OCI-LY7 (cell line): ENCODE measurements around the gene NEURL3. TPM values are rescaled to one million over a fixed set of nuclear protein-coding genes. Genes with fewer than 3 reads are reported as not detected.

Experiments
- BruUV-seq: library from RNA; stranded (reverse); fragments of 400-500 nt; replicated peaks from 2 replicates; lab custom pipeline; 2021; lab: Mats Ljungman, UMichigan
- CTCF ChIA-PET: fragments of 300-600 bp; sonication (Branson Sonifier 250); formaldehyde crosslinking; loops from one replicate; lab custom pipeline; 2022; ENCODE audit warnings: antibody characterized with exemption; ENCODE audit not compliant: unreplicated experiment; lab: Charles Lee
- POLR2A ChIA-PET: fragments of 300-600 bp; sonication (Branson Sonifier 250); formaldehyde crosslinking; loops from one replicate; lab custom pipeline; 2022; ENCODE audit warnings: antibody characterized with exemption; lab: Charles Lee
- DNase-seq: peaks from one replicate; pipeline ENCODE4 v3.0.0-alpha.2; 2015; ENCODE audit warnings: low spot score
- H2AFZ ChIP-seq: fragments of 200-600 bp; sonication (generic), shearing (Covaris generic); 2 replicates; pipeline ENCODE4 v1.6.1; 2014; ENCODE audit warnings: mild to moderate bottlenecking, antibody characterized with exemption, low read length, moderate library complexity
- H3K27ac ChIP-seq: fragments of 200-600 bp; sonication (generic); 2 replicates; pipeline ENCODE4 v1.5.1; 2014; ENCODE audit warnings: mixed run types, low read depth, mild to moderate bottlenecking, moderate library complexity, low read length, inconsistent platforms; ENCODE audit not compliant: poor library complexity, severe bottlenecking
- H3K36me3 ChIP-seq: fragments of 200-600 bp; sonication (generic); 2 replicates; pipeline ENCODE4 v1.6.1; 2014; ENCODE audit warnings: mild to moderate bottlenecking, antibody characterized with exemption, low read length, moderate library complexity, mixed read lengths; ENCODE audit not compliant: insufficient read depth
- H3K4me1 ChIP-seq: fragments of 200-600 bp; sonication (generic); 2 replicates; pipeline ENCODE4 v1.5.1; 2014; ENCODE audit warnings: mild to moderate bottlenecking, low read length; ENCODE audit not compliant: insufficient read depth, poor library complexity, severe bottlenecking
- H3K4me2 ChIP-seq: fragments of 200-600 bp; sonication (generic); 2 replicates; pipeline ENCODE4 v1.6.1; 2014; ENCODE audit warnings: mild to moderate bottlenecking, low read length
- H3K4me3 ChIP-seq: fragments of 200-600 bp; sonication (generic); 2 replicates; pipeline ENCODE4 v1.5.1; 2014; ENCODE audit warnings: mild to moderate bottlenecking, low read depth, low read length; ENCODE audit not compliant: poor library complexity, severe bottlenecking
- H3K79me2 ChIP-seq: fragments of 200-600 bp; sonication (generic); 2 replicates; pipeline ENCODE4 v1.6.1; 2016; ENCODE audit warnings: low read depth, mild to moderate bottlenecking, low read length, moderate library complexity, mixed read lengths; ENCODE audit not compliant: insufficient read depth
- H3K9me2 ChIP-seq: fragments of 200-600 bp; sonication (generic); 2 replicates; pipeline ENCODE4 v1.6.1; 2016; ENCODE audit warnings: mild to moderate bottlenecking, low read length, mixed read lengths; ENCODE audit not compliant: insufficient read depth
- H3K9me3 ChIP-seq: fragments of 200-600 bp; sonication (generic); 2 replicates; pipeline ENCODE4 v1.6.1; 2014; ENCODE audit warnings: mild to moderate bottlenecking, mixed run types, low read length, mixed read lengths
- H4K20me1 ChIP-seq: fragments of 200-600 bp; sonication (generic); 2 replicates; pipeline ENCODE4 v1.6.1; 2014; ENCODE audit warnings: mild to moderate bottlenecking, antibody characterized with exemption, low read length, moderate library complexity, mixed read lengths; ENCODE audit not compliant: insufficient read depth
- CTCF ChIP-seq: fragments of 200-600 bp; sonication (generic); conservative IDR thresholded peaks from 2 replicates; pipeline ENCODE4 v1.5.1; 2014; ENCODE audit warnings: mild to moderate bottlenecking, antibody characterized with exemption, low read length, moderate library complexity, mixed read lengths
- EZH2phosphoT487 ChIP-seq: fragments of 200-600 bp; sonication (generic); IDR thresholded peaks from 2 replicates; pipeline ENCODE4 v1.6.1; 2018; ENCODE audit warnings: low read depth, borderline replicate concordance, mild to moderate bottlenecking, mixed run types, antibody characterized with exemption, low read length, moderate library complexity, mixed read lengths
- intact Hi-C: fragments of 100-400 bp; cut with micrococcal nuclease; formaldehyde crosslinking; loops from one replicate; pipeline ENCODE4 v1.10.0; 2022; ENCODE audit not compliant: unreplicated experiment
- total RNA-seq, 2 experiments: library from RNA; depleted of rRNA in 1 of 2; stranded (reverse); fragments of >200 nt in 1 of 2; shearing (Covaris generic) in 1 of 2; gene quantifications; 2 replicates each; pipeline ENCODE4 v1.2.3, GENCODE V29; 2014 to 2022

Gene NEURL3
- total RNA-seq, 2 experiments from 2014 or later = not detected

GRCh38 chr2:96534141-96534540, 29.0 kb upstream of the NEURL3 start:
- BruUV-seq = no TSS peak
- intact Hi-C loops = no loop called here
- no peak for TF ChIP-seq EZH2phosphoT487
- TF ChIP-seq CTCF = no peak
- CTCF ChIA-PET = no interaction called here
- Histone ChIP-seq H2AFZ (no peak overlapping the region), H3K9me2 (no peaks in the 10 kb centered on the region), H3K4me2 (no peak overlapping the region), H3K27ac (no peak overlapping the region), H3K4me3 (no peak overlapping the region), H3K36me3 (no peaks in the 10 kb centered on the region), H3K79me2 (no peaks in the 10 kb centered on the region), H3K4me1 (peaks cover 13% of the 10 kb centered on the region), H4K20me1 (peaks cover 6% of the 10 kb centered on the region; the same call in 1 of the 2 replicates), H3K9me3 (no peaks in the 10 kb centered on the region)
- DNase-seq = no peak
- POLR2A ChIA-PET = no interaction called here

GRCh38 chr2:96533292-96534073, 28.3 kb upstream of the NEURL3 start:
- no TSS peak for BruUV-seq
- Histone ChIP-seq H3K9me2 (no peaks in the 10 kb centered on the region), H3K36me3 (no peaks in the 10 kb centered on the region), H3K4me3 (no peak overlapping the region), H3K9me3 (no peaks in the 10 kb centered on the region), H3K79me2 (no peaks in the 10 kb centered on the region), H3K4me2 (no peak overlapping the region), H3K27ac (no peak overlapping the region), H2AFZ (no peak overlapping the region), H4K20me1 (peaks cover 1% of the 10 kb centered on the region; the same call in 1 of the 2 replicates), H3K4me1 (peaks cover 12% of the 10 kb centered on the region)
- intact Hi-C loops = no loop called here
- TF ChIP-seq CTCF (no peak), EZH2phosphoT487 (no peak)
- ChIA-PET CTCF (no interaction called here), POLR2A (no interaction called here)
- no peak for DNase-seq

- Histone ChIP-seq H2AFZ (no peak overlapping the region), H3K9me2 (no peaks in the 10 kb centered on the region), H3K36me3 (no peaks in the 10 kb centered on the region), H3K4me1 (peaks cover 9% of the 10 kb centered on the region), H3K4me2 (no peak overlapping the region), H3K27ac (no peak overlapping the region), H3K4me3 (no peak overlapping the region), H3K9me3 (no peaks in the 10 kb centered on the region), H3K79me2 (no peaks in the 10 kb centered on the region), H4K20me1 (no peaks in the 10 kb centered on the region)
- CTCF ChIA-PET = no interaction called here
- no peak for TF ChIP-seq CTCF
- TF ChIP-seq EZH2phosphoT487 = no peak
- intact Hi-C loops = no loop called here
- no peak for DNase-seq
- POLR2A ChIA-PET = no interaction called here
- BruUV-seq = no TSS peak
Measured at GRCh38 chr2:96532641-96533291, 27.6 kb upstream of the NEURL3 start.
